GM21825 (cell line): ENCODE results near the gene SLC30A2.

Experiments
- ATAC-seq: cut with Tn5 transposase; IDR thresholded peaks from one replicate; pipeline ENCODE4 v1.9.1; 2021; ENCODE audit warnings: mild to moderate bottlenecking, moderate library complexity; ENCODE audit not compliant: unreplicated experiment

SLC30A2 gene

GRCh38 chr1:26023826-26024225 lies 22.1 kb downstream of the SLC30A2 start:
- ATAC-seq = no peak

GRCh38 chr1:26023009-26023408 lies 22.9 kb downstream of the SLC30A2 start:
- ATAC-seq = no peak

- no peak for ATAC-seq
Measured at GRCh38 chr1:26022404-26022779, 23.5 kb downstream of the SLC30A2 start.

- ATAC-seq = no peak
Measured at GRCh38 chr1:26021647-26022403, 24.1 kb downstream of the SLC30A2 start, which contains the start of gene EXTL1. EXTL1 (plus strand) TSS chr1:26021775; CDS start chr1:26022647, 872 bp downstream.

- no peak for ATAC-seq
Measured at GRCh38 chr1:26020941-26021646, 24.8 kb downstream of the SLC30A2 start.

- ATAC-seq = no peak
Measured at GRCh38 chr1:26020330-26020768, 25.6 kb downstream of the SLC30A2 start.

GRCh38 chr1:26019641-26020315 lies 26.1 kb downstream of the SLC30A2 start:
- ATAC-seq = no peak

GRCh38 chr1:26017606-26018005 lies 28.3 kb downstream of the SLC30A2 start:
- ATAC-seq = no peak

- no peak for ATAC-seq
Measured at GRCh38 chr1:26016953-26017545, 28.9 kb downstream of the SLC30A2 start.

GRCh38 chr1:26016258-26016952 lies 29.5 kb downstream of the SLC30A2 start:
- ATAC-seq = no peak

GRCh38 chr1:26015358-26015757 lies 30.6 kb downstream of the SLC30A2 start:
- no peak for ATAC-seq

- ATAC-seq = no peak
Measured at GRCh38 chr1:26014179-26014578, 31.7 kb downstream of the SLC30A2 start.

GRCh38 chr1:26012864-26013263 lies 33.1 kb downstream of the SLC30A2 start:
- no peak for ATAC-seq

GRCh38 chr1:26010825-26011224 lies 35.1 kb downstream of the SLC30A2 start:
- ATAC-seq = no peak

GRCh38 chr1:26009796-26010447 lies 36.0 kb downstream of the SLC30A2 start:
- no peak for ATAC-seq

GRCh38 chr1:26006710-26007109 lies 39.2 kb downstream of the SLC30A2 start:
- ATAC-seq = no peak

GRCh38 chr1:26005434-26006105 lies 40.3 kb downstream of the SLC30A2 start:
- ATAC-seq = no peak

- ATAC-seq = no peak
Measured at GRCh38 chr1:26003756-26004155, 42.2 kb downstream of the SLC30A2 start.

GRCh38 chr1:26003262-26003661 lies 42.7 kb downstream of the SLC30A2 start:
- no peak for ATAC-seq
